Measurements from ENCODE around the gene TPRKB. TPM values are rescaled to one million over a fixed set of nuclear protein-coding genes. Genes with fewer than 3 reads are reported as not detected.
A peak's percentile ranks its signal among the peaks of the same experiment; 100 is the strongest.
"Not testable (repeated sequence)": the region's sequence is repeated elsewhere in the genome, so short reads cannot be mapped to it uniquely, and the experiment has no call there.

TPRKB gene
- total RNA-seq, 1 experiment from 2014 or later: 44.7 TPM

GRCh38 chr2:73728043-73728442 lies 9.1 kb downstream of the TPRKB start:
- no peak overlapping the region for H2AK5ac ChIP-seq (ENCODE audit: insufficient read length, low read length)
- no peak overlapping the region for H3K18ac ChIP-seq (ENCODE audit: insufficient read length, low read depth, low read length)
- no peak overlapping the region for H3K56ac ChIP-seq (ENCODE audit: insufficient read length, low read depth, low read length)
- H2AFZ ChIP-seq (ENCODE audit: low read length): no peak overlapping the region
- no peaks in the 10 kb centered on the region for H3K27me3 ChIP-seq (ENCODE audit: insufficient read depth, low read length)
- Mint-ChIP-seq H3K4me1 (no peaks in the 10 kb centered on the region), H3K27me3 (ENCODE audit: low read depth) (peaks cover 3% of the 10 kb centered on the region), H3K27ac (no peak overlapping the region), H3K4me3 (no peak overlapping the region), H3K9me3 (peaks cover 5 to 6% of the 10 kb centered on the region in 2 experiments; a peak in 4 of 5 replicates), H3K36me3 (ENCODE audit: insufficient read depth in 1 of 3, low read depth in 3 of 3) (peaks cover 17 to 36% (median 28%) of the 10 kb centered on the region in 3 experiments; a peak in 6 of 7 replicates)
- no peaks in the 10 kb centered on the region for H3K4me1 ChIP-seq (ENCODE audit: insufficient read depth, low read length)
- no peak overlapping the region for H2BK5ac ChIP-seq (ENCODE audit: insufficient read length, low read length)
- no peak overlapping the region for H2BK120ac ChIP-seq (ENCODE audit: low read depth, low read length, poor library complexity, severe bottlenecking)
- H3K79me2 ChIP-seq (ENCODE audit: insufficient read depth, low read length): no peaks in the 10 kb centered on the region
- no peaks in the 10 kb centered on the region for H4K20me1 ChIP-seq (ENCODE audit: control insufficient read depth, insufficient read depth, insufficient read length)
- H2BK20ac ChIP-seq (ENCODE audit: low read depth, low read length, poor library complexity, severe bottlenecking): no peak overlapping the region
- no peaks in the 10 kb centered on the region for H3K79me1 ChIP-seq (ENCODE audit: insufficient read depth, low read depth, low read length, poor library complexity, severe bottlenecking)
- TF ChIP-seq, protein P1, sequence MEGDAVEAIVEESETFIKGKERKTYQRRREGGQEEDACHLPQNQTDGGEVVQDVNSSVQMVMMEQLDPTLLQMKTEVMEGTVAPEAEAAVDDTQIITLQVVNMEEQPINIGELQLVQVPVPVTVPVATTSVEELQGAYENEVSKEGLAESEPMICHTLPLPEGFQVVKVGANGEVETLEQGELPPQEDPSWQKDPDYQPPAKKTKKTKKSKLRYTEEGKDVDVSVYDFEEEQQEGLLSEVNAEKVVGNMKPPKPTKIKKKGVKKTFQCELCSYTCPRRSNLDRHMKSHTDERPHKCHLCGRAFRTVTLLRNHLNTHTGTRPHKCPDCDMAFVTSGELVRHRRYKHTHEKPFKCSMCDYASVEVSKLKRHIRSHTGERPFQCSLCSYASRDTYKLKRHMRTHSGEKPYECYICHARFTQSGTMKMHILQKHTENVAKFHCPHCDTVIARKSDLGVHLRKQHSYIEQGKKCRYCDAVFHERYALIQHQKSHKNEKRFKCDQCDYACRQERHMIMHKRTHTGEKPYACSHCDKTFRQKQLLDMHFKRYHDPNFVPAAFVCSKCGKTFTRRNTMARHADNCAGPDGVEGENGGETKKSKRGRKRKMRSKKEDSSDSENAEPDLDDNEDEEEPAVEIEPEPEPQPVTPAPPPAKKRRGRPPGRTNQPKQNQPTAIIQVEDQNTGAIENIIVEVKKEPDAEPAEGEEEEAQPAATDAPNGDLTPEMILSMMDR (conservative IDR thresholded peaks at IDR 0.05): peak; percentile 23; the same call in 1 of the 3 replicates
- no peak overlapping the region for H3K14ac ChIP-seq (ENCODE audit: insufficient read depth, low read length)
- no peaks in the 10 kb centered on the region for H3K9me3 ChIP-seq (ENCODE audit: control insufficient read depth, low read depth, low read length)
- H3K27ac ChIP-seq (ENCODE audit: insufficient read length, low read depth, low read length): no peak overlapping the region
- H4K91ac ChIP-seq (ENCODE audit: insufficient read length, low read depth, low read length): no peak overlapping the region
- no peak overlapping the region for H2BK12ac ChIP-seq (ENCODE audit: insufficient read length, low read depth, low read length)
- no peaks in the 10 kb centered on the region for H3K23me2 ChIP-seq (ENCODE audit: insufficient read length, low read depth, low read length, poor library complexity, severe bottlenecking)
- no peak overlapping the region for H4K8ac ChIP-seq (replicated peaks; ENCODE audit: insufficient read length, low read depth, low read length)
- H3K9ac ChIP-seq (ENCODE audit: extremely low read depth, insufficient read length, low read length): no peak overlapping the region
- H3K4me2 ChIP-seq (ENCODE audit: insufficient read depth, insufficient read length, low read length): no peak overlapping the region
- H3T11ph ChIP-seq (ENCODE audit: low read length): no peak overlapping the region
- H3K4ac ChIP-seq (ENCODE audit: low read depth, low read length): no peak overlapping the region
- no peak overlapping the region for H3K23ac ChIP-seq (ENCODE audit: insufficient read length, low read depth, low read length)
- no peak for DNase-seq
- no peak overlapping the region for H2BK15ac ChIP-seq (ENCODE audit: low read depth, low read length)
- H4K5ac ChIP-seq (ENCODE audit: insufficient read length, low read depth, low read length): no peak overlapping the region
- WGBS (ENCODE audit: extremely low coverage, insufficient read length, low lambda C conversion rate): no CpG with 5 or more reads among the region's 3 CpGs

- not testable (repeated sequence) for H3K23ac ChIP-seq (ENCODE audit: insufficient read length, low read depth, low read length); H3K18ac ChIP-seq (ENCODE audit: insufficient read length, low read depth, low read length)
Measured at GRCh38 chr2:73726657-73727056, 10.5 kb downstream of the TPRKB start.

More at GRCh38 chr2:73726657-73727056, 10.5 kb downstream of the TPRKB start:
- H3K27me3 Mint-ChIP-seq (ENCODE audit: low read depth): peaks cover 13% of the 10 kb centered on the region
- H2AK5ac ChIP-seq (ENCODE audit: insufficient read length, low read length); H4K91ac ChIP-seq (ENCODE audit: insufficient read length, low read depth, low read length); H3K27ac Mint-ChIP-seq; H4K5ac ChIP-seq (ENCODE audit: insufficient read length, low read depth, low read length); H3K4me1 ChIP-seq (ENCODE audit: insufficient read depth, low read length); H3T11ph ChIP-seq (ENCODE audit: low read length); H3K27me3 ChIP-seq (ENCODE audit: insufficient read depth, low read length); H3K23me2 ChIP-seq (ENCODE audit: insufficient read length, low read depth, low read length, poor library complexity, severe bottlenecking); H3K79me2 ChIP-seq (ENCODE audit: insufficient read depth, low read length); H2BK15ac ChIP-seq (ENCODE audit: low read depth, low read length); H4K20me1 ChIP-seq (ENCODE audit: control insufficient read depth, insufficient read depth, insufficient read length); H3K27ac ChIP-seq (ENCODE audit: insufficient read length, low read depth, low read length); H2BK20ac ChIP-seq (ENCODE audit: low read depth, low read length, poor library complexity, severe bottlenecking); H3K4ac ChIP-seq (ENCODE audit: low read depth, low read length); DNase-seq; H3K79me1 ChIP-seq (ENCODE audit: insufficient read depth, low read depth, low read length, poor library complexity, severe bottlenecking); H3K4me1 Mint-ChIP-seq; H3K56ac ChIP-seq (ENCODE audit: insufficient read length, low read depth, low read length); H3K4me2 ChIP-seq (ENCODE audit: insufficient read depth, insufficient read length, low read length); H3K4me3 Mint-ChIP-seq; H2AFZ ChIP-seq (ENCODE audit: low read length); H3K14ac ChIP-seq (ENCODE audit: insufficient read depth, low read length); H2BK120ac ChIP-seq (ENCODE audit: low read depth, low read length, poor library complexity, severe bottlenecking); H2BK5ac ChIP-seq (ENCODE audit: insufficient read length, low read length); H3K9me3 ChIP-seq (ENCODE audit: control insufficient read depth, low read depth, low read length); H2BK12ac ChIP-seq (ENCODE audit: insufficient read length, low read depth, low read length); H4K8ac ChIP-seq (replicated peaks; ENCODE audit: insufficient read length, low read depth, low read length); H3K9ac ChIP-seq (ENCODE audit: extremely low read depth, insufficient read length, low read length): not testable (repeated sequence)
- peaks cover 12 to 33% (median 15%) of the 10 kb centered on the region in 3 experiments; a peak in 6 of 7 replicates for H3K36me3 Mint-ChIP-seq (ENCODE audit: insufficient read depth in 1 of 3, low read depth in 3 of 3)
- no CpG with 5 or more reads among the region's 1 CpG for WGBS (ENCODE audit: extremely low coverage, insufficient read length, low lambda C conversion rate)
- peaks cover 17% of the 10 kb centered on the region in 2 experiments for H3K9me3 Mint-ChIP-seq

All from H9 (cell line).